ENCODE results near the gene RAB3C.

The RAB3C gene

DNA sequence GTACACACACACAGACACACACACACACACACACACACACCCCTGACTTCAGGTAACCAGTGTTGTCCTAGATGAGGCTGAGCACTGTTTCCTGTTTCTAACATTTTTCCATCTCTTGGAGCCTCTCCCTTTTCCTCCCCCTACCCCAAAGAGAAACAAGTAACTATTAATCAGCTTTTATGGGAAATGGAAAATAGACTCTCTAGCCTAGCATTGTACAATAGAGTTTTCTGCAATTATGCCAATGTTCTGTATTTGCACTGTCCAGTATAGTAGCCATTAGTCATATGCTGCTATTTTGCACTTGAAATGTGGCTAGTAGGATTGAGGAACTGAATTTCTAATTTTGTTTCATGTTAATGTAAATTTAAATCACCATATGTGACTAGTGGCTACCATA lies 33.1 kb downstream of the RAB3C start:
- no peaks in the 10 kb centered on the region for H3K36me3 ChIP-seq (ENCODE audit: insufficient read depth, low read depth, low read length)
- no peaks in the 10 kb centered on the region for H3K27me3 ChIP-seq (ENCODE audit: insufficient read depth, low read length)
- no peak overlapping the region for H3K9ac ChIP-seq (ENCODE audit: low read depth, low read length)
- H3K4me1 ChIP-seq (ENCODE audit: insufficient read depth, low read length), result peaks cover 6% of the 10 kb centered on the region; the same call in 1 of the 2 replicates
- no peak overlapping the region for H3K27ac ChIP-seq (ENCODE audit: low read length)
- no peak overlapping the region for H3K4me3 ChIP-seq (ENCODE audit: low read length)
- H3K9me3 ChIP-seq (ENCODE audit: insufficient read depth, low read depth, low read length), result no peaks in the 10 kb centered on the region

GRCh38 chr5:58617241-58617640 lies 34.4 kb downstream of the RAB3C start:
- Histone ChIP-seq H3K36me3 (ENCODE audit: insufficient read depth, low read depth, low read length) (no peaks in the 10 kb centered on the region), H3K9ac (ENCODE audit: low read depth, low read length) (no peak overlapping the region), H3K27ac (ENCODE audit: low read length) (no peak overlapping the region), H3K4me3 (ENCODE audit: low read length) (no peak overlapping the region), H3K27me3 (ENCODE audit: insufficient read depth, low read length) (no peaks in the 10 kb centered on the region), H3K4me1 (ENCODE audit: insufficient read depth, low read length) (peaks cover 6% of the 10 kb centered on the region; the same call in 1 of the 2 replicates), H3K9me3 (ENCODE audit: insufficient read depth, low read depth, low read length) (no peaks in the 10 kb centered on the region)

- no peak overlapping the region for H3K9ac ChIP-seq (ENCODE audit: low read depth, low read length)
- H3K4me1 ChIP-seq (ENCODE audit: insufficient read depth, low read length), result peaks cover 6% of the 10 kb centered on the region; the same call in 1 of the 2 replicates
- no peaks in the 10 kb centered on the region for H3K9me3 ChIP-seq (ENCODE audit: insufficient read depth, low read depth, low read length)
- no peaks in the 10 kb centered on the region for H3K36me3 ChIP-seq (ENCODE audit: insufficient read depth, low read depth, low read length)
- H3K4me3 ChIP-seq (ENCODE audit: low read length), result no peak overlapping the region
- H3K27me3 ChIP-seq (ENCODE audit: insufficient read depth, low read length), result no peaks in the 10 kb centered on the region
- H3K27ac ChIP-seq (ENCODE audit: low read length), result no peak overlapping the region
Measured at GRCh38 chr5:58620336-58620735, 37.5 kb downstream of the RAB3C start.

DNA sequence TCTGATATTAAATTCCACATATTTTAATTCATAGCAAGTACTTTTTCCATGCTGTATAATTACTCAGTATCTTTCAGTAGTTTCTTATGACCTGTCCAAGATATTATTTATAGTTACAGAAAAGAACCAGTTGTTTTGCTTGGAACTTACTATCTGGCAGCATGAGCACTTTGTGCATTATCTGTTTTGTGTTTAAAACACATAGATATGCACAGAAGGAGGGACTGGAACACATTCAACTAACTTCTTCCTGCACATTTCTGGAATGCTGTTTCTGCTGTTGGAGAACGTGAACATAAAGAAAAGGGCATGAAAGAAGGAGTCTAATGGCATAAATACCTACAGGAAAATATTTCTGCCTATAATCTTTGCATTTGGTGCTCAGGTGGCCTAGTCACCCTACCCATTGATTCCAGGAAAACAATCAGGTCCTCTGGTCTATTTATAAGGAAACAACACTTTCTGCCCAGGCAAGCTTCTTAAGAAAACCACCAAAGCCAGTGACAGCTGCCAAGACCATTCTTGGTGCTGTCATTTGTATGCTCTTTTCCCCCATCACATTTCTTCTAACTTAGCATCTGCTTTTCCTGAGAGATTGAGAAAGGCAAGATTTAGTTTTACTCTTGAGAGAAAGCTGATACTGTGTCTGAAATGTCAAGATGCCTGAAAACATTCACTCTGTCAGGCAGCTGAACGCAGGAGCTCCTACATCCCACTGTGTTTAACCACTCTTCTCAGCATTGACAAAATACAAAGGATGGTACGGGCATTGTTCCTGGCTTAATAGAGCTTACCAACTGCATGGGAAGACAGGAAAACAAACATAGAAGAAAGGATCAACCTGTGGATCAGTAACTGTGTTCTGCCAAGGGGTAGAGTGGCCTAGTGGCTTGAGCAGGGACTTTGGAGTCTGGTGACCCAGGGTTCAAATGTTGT lies 40.3 kb downstream of the RAB3C start:
- no peaks in the 10 kb centered on the region for H3K9me3 ChIP-seq (ENCODE audit: insufficient read depth, low read depth, low read length)
- H3K4me1 ChIP-seq (ENCODE audit: insufficient read depth, low read length), result no peaks in the 10 kb centered on the region
- no peaks in the 10 kb centered on the region for H3K27me3 ChIP-seq (ENCODE audit: insufficient read depth, low read length)
- no peaks in the 10 kb centered on the region for H3K36me3 ChIP-seq (ENCODE audit: insufficient read depth, low read depth, low read length)
- no peak overlapping the region for H3K27ac ChIP-seq (ENCODE audit: low read length)
- H3K4me3 ChIP-seq (ENCODE audit: low read length), result no peak overlapping the region
- no peak overlapping the region for H3K9ac ChIP-seq (ENCODE audit: low read depth, low read length)

- no peaks in the 10 kb centered on the region for H3K9me3 ChIP-seq (ENCODE audit: insufficient read depth, low read depth, low read length)
- no peak overlapping the region for H3K4me3 ChIP-seq (ENCODE audit: low read length)
- H3K4me1 ChIP-seq (ENCODE audit: insufficient read depth, low read length), result peaks cover 9% of the 10 kb centered on the region; the same call in 1 of the 2 replicates
- no peak overlapping the region for H3K9ac ChIP-seq (ENCODE audit: low read depth, low read length)
- H3K36me3 ChIP-seq (ENCODE audit: insufficient read depth, low read depth, low read length), result no peaks in the 10 kb centered on the region
- no peaks in the 10 kb centered on the region for H3K27me3 ChIP-seq (ENCODE audit: insufficient read depth, low read length)
- H3K27ac ChIP-seq (ENCODE audit: low read length), result no peak overlapping the region
Measured at GRCh38 chr5:58628626-58629025, 45.8 kb downstream of the RAB3C start.

- Histone ChIP-seq H3K4me1 (ENCODE audit: insufficient read depth, low read length) (peaks cover 9% of the 10 kb centered on the region; the same call in 1 of the 2 replicates), H3K9ac (ENCODE audit: low read depth, low read length) (no peak overlapping the region), H3K9me3 (ENCODE audit: insufficient read depth, low read depth, low read length) (no peaks in the 10 kb centered on the region), H3K4me3 (ENCODE audit: low read length) (no peak overlapping the region), H3K36me3 (ENCODE audit: insufficient read depth, low read depth, low read length) (no peaks in the 10 kb centered on the region), H3K27ac (ENCODE audit: low read length) (no peak overlapping the region), H3K27me3 (ENCODE audit: insufficient read depth, low read length) (no peaks in the 10 kb centered on the region)
Measured at GRCh38 chr5:58629271-58630159, 46.6 kb downstream of the RAB3C start.

DNA sequence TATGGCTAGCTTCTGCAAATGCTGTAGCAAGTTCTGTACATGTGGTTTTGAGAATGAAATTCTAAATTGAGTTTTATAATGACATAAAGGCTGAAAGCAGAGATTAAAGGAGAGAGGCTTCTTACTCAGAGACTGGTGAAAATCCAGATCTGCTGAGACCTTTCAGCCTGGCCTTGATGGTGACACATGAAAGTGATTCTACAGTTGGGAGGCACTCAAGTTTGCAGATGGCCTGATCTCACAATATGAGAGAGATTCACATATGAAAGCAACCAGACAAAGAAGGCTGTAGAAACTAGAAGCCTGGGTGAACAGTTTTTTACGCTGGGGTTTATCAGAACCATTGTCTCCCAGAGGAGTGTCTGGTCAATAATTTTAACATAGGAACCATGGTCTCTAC lies 49.0 kb downstream of the RAB3C start:
- no peak overlapping the region for H3K9ac ChIP-seq (ENCODE audit: low read depth, low read length)
- H3K36me3 ChIP-seq (ENCODE audit: insufficient read depth, low read depth, low read length), result no peaks in the 10 kb centered on the region

GRCh38 chr5:58635416-58635815 lies 52.5 kb downstream of the RAB3C start:
- Histone ChIP-seq H3K9me3 (ENCODE audit: insufficient read depth, low read depth, low read length) (no peaks in the 10 kb centered on the region), H3K9ac (ENCODE audit: low read depth, low read length) (no peak overlapping the region), H3K27ac (ENCODE audit: low read length) (no peak overlapping the region), H3K4me3 (ENCODE audit: low read length) (no peak overlapping the region), H3K36me3 (ENCODE audit: insufficient read depth, low read depth, low read length) (no peaks in the 10 kb centered on the region), H3K27me3 (ENCODE audit: insufficient read depth, low read length) (no peaks in the 10 kb centered on the region), H3K4me1 (ENCODE audit: insufficient read depth, low read length) (no peaks in the 10 kb centered on the region)

More for the DNA sequence above, 49.0 kb downstream of the RAB3C start:
- no peaks in the 10 kb centered on the region for H3K9me3 ChIP-seq (ENCODE audit: insufficient read depth, low read depth, low read length)
- no peak overlapping the region for H3K4me3 ChIP-seq (ENCODE audit: low read length)
- H3K27ac ChIP-seq (ENCODE audit: low read length), result no peak overlapping the region
- no peaks in the 10 kb centered on the region for H3K27me3 ChIP-seq (ENCODE audit: insufficient read depth, low read length)
- peaks cover 9% of the 10 kb centered on the region; the same call in 1 of the 2 replicates for H3K4me1 ChIP-seq (ENCODE audit: insufficient read depth, low read length)

DNA sequence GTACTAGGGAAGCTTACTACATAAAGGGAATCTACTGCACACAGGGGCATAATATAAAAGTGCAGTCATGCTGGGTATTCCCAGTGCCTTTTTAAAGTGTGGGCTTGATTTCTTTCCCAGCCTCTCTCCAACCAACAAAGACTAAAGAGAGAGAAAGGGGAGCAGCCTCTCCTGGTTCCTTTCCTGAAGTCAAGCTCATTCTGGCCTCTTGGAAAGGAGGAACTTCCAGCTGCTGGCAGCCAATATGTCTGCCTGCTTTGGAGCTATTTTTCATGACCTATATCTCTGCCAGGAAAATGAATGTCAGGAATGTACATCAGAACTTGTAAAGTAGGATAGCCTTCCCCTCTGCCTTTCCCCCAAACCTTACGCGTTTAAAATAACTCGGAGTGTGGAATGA lies 57.1 kb downstream of the RAB3C start:
- Histone ChIP-seq H3K4me3 (ENCODE audit: low read length) (no peak overlapping the region), H3K36me3 (ENCODE audit: insufficient read depth, low read depth, low read length) (no peaks in the 10 kb centered on the region), H3K9me3 (ENCODE audit: insufficient read depth, low read depth, low read length) (no peaks in the 10 kb centered on the region), H3K27ac (ENCODE audit: low read length) (no peak overlapping the region), H3K27me3 (ENCODE audit: insufficient read depth, low read length) (no peaks in the 10 kb centered on the region), H3K9ac (ENCODE audit: low read depth, low read length) (no peak overlapping the region), H3K4me1 (ENCODE audit: insufficient read depth, low read length) (no peaks in the 10 kb centered on the region)

DNA sequence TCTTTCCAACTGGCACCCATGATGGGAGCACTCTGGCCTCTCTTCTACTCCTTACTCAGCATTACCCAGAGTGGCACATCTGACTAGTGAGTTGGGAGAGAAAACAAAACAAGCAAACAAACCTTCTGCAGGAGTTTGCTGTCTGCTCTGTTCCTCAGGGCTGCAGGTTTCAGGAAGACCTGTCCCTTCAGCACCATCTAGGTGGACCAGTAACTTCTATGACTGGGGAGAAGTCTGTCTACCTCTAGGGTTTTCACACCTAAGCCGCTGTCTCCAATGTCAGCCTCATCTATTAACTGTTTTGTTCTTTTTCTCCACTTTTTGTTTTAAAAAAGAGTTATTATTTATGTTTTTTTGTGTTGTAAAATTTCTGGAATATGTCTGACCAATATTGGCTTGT lies 58.7 kb downstream of the RAB3C start:
- H3K9me3 ChIP-seq (ENCODE audit: insufficient read depth, low read depth, low read length), result no peaks in the 10 kb centered on the region
- no peak overlapping the region for H3K27ac ChIP-seq (ENCODE audit: low read length)
- H3K4me1 ChIP-seq (ENCODE audit: insufficient read depth, low read length), result no peaks in the 10 kb centered on the region
- H3K27me3 ChIP-seq (ENCODE audit: insufficient read depth, low read length), result no peaks in the 10 kb centered on the region
- H3K36me3 ChIP-seq (ENCODE audit: insufficient read depth, low read depth, low read length), result no peaks in the 10 kb centered on the region
- no peak overlapping the region for H3K9ac ChIP-seq (ENCODE audit: low read depth, low read length)
- no peak overlapping the region for H3K4me3 ChIP-seq (ENCODE audit: low read length)

DNA sequence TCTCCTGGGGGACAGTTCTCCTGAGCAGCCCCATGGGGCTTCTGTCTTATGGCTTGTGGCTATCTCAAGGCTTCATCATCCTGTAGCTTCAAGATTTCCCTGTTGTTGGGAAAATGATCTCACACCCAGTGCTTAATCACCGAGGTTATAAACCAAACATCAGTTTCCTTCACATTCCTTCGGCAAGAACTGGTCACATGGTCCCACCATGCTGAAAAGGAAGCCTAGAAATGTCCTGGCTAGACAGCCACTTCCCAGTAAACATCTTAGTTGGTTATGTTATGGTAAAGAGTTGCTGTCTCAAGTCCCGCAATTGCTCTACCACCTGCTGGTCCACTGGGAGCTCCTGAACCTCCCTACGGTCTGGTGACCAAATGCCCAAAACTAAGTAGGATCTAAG lies 66.0 kb downstream of the RAB3C start:
- Histone ChIP-seq H3K27ac (ENCODE audit: low read length) (no peak overlapping the region), H3K27me3 (ENCODE audit: insufficient read depth, low read length) (no peaks in the 10 kb centered on the region), H3K4me1 (ENCODE audit: insufficient read depth, low read length) (no peaks in the 10 kb centered on the region), H3K36me3 (ENCODE audit: insufficient read depth, low read depth, low read length) (no peaks in the 10 kb centered on the region), H3K9ac (ENCODE audit: low read depth, low read length) (no peak overlapping the region), H3K4me3 (ENCODE audit: low read length) (no peak overlapping the region), H3K9me3 (ENCODE audit: insufficient read depth, low read depth, low read length) (no peaks in the 10 kb centered on the region)
